Endothelial cell of umbilical vein (primary cell): ENCODE data around the gene NLRP5. TPM values are rescaled to one million over a fixed set of nuclear protein-coding genes. Genes with fewer than 3 reads are reported as not detected.

ENCODE experiments used
- BruUV-seq: library from RNA; stranded (reverse); fragments of 400-500 nt; replicated peaks from 2 replicates; lab custom pipeline; 2021; lab: Mats Ljungman, UMichigan
- CTCF ChIA-PET: fragments of 300-600, 350-600 bp; sonication (Branson Sonifier 250); formaldehyde crosslinking; loops from one replicate; lab custom pipeline; 2021; ENCODE audit warnings: antibody characterized with exemption, inconsistent platforms; lab: Charles Lee
- POLR2A ChIA-PET: fragments of 300-600, 350-600 bp; sonication (Branson Sonifier 250); formaldehyde crosslinking; loops from one replicate; lab custom pipeline; 2021; ENCODE audit warnings: antibody characterized with exemption, inconsistent platforms; lab: Charles Lee
- DNase-seq: peaks from one replicate; pipeline ENCODE4 v3.0.0-alpha.2; 2011; ENCODE audit warnings: low read depth, low spot score
- FAIRE-seq: peaks from 2 replicates; lab custom pipeline; 2011; peaks lifted over from hg19 to GRCh38; lab: Jason Lieb, UNC
- H2AFZ ChIP-seq: 2 replicates; pipeline ENCODE4 v1.6.0; 2012; ENCODE audit warnings: low read depth, low read length, control low read depth, inconsistent platforms
- H3K27ac ChIP-seq: 2 replicates; pipeline ENCODE4 v1.5.1; 2011; ENCODE audit warnings: low read depth, mild to moderate bottlenecking, control low read depth, low read length, moderate library complexity; ENCODE audit not compliant: insufficient read depth
- H3K27me3 ChIP-seq, 2 experiments: 2 replicates each; pipeline versions ENCODE4 v1.6.0 to v1.6.1; 2011; ENCODE audit warnings: low read length in 2 of 2, mixed read lengths in 1 of 2; ENCODE audit not compliant: control insufficient read depth in 2 of 2, insufficient read depth in 2 of 2
- H3K36me3 ChIP-seq, 2 experiments: 2 replicates in 1 of 2; 3 replicates in 1 of 2; pipeline ENCODE4 v1.5.1; 2011; ENCODE audit warnings: low read length in 2 of 2, mild to moderate bottlenecking in 1 of 2, moderate library complexity in 1 of 2; ENCODE audit not compliant: control insufficient read depth in 2 of 2, insufficient read depth in 2 of 2; ENCODE audit errors: extremely low read depth in 1 of 2
- H3K4me1 ChIP-seq: 3 replicates; pipeline ENCODE4 v1.5.1; 2011; ENCODE audit warnings: mild to moderate bottlenecking, low read length; ENCODE audit not compliant: control insufficient read depth, insufficient read depth; ENCODE audit errors: extremely low read depth
- H3K4me2 ChIP-seq: 2 replicates; pipeline ENCODE4 v1.6.1; 2011; ENCODE audit warnings: low read length, control low read depth, mixed read lengths; ENCODE audit not compliant: insufficient read depth
- H3K4me3 ChIP-seq, 3 experiments: fragments of 200-600 bp in 1 of 3; sonication (generic), shearing (Covaris generic) in 1 of 3; replicated peaks in 1 of 3; 2 replicates each; pipeline ENCODE4 v1.5.1; 2011 to 2016; ENCODE audit warnings: control low read depth in 3 of 3, low read length in 3 of 3, mild to moderate bottlenecking in 2 of 3, inconsistent platforms in 1 of 3, low read depth in 1 of 3, moderate library complexity in 1 of 3; ENCODE audit not compliant: insufficient read depth in 1 of 3
- H3K79me2 ChIP-seq: 2 replicates; pipeline ENCODE4 v1.6.0; 2012; ENCODE audit warnings: low read length, inconsistent platforms; ENCODE audit not compliant: control insufficient read depth, insufficient read depth
- H3K9ac ChIP-seq: replicated peaks from 2 replicates; pipeline ENCODE3; 2011; ENCODE audit warnings: low read length, control low read depth; ENCODE audit not compliant: insufficient read depth; ENCODE audit errors: extremely low read depth
- H3K9me1 ChIP-seq: replicated peaks from 3 replicates; pipeline ENCODE4 v1.6.0; 2011; ENCODE audit warnings: mild to moderate bottlenecking, low read length; ENCODE audit not compliant: control insufficient read depth, insufficient read depth; ENCODE audit errors: extremely low read depth
- H3K9me3 ChIP-seq: replicated peaks from 2 replicates; pipeline ENCODE4 v1.5.1; 2012; ENCODE audit warnings: low read length, inconsistent platforms; ENCODE audit not compliant: control insufficient read depth, insufficient read depth
- H4K20me1 ChIP-seq: replicated peaks from 2 replicates; pipeline ENCODE3; 2011; ENCODE audit warnings: mild to moderate bottlenecking, low read length; ENCODE audit not compliant: control insufficient read depth, insufficient read depth; ENCODE audit errors: extremely low read depth
- FOS ChIP-seq: IDR thresholded peaks from 2 replicates; pipeline ENCODE4 v1.6.1; 2011; ENCODE audit warnings: mild to moderate bottlenecking, low read length, moderate library complexity, borderline replicate concordance; ENCODE audit not compliant: insufficient read depth
- POLR2A ChIP-seq: IDR thresholded peaks from 2 replicates; pipeline ENCODE4 v1.6.1; 2012; ENCODE audit warnings: low read depth, mild to moderate bottlenecking, control low read depth, low read length
- POLR2AphosphoS5 ChIP-seq: IDR thresholded peaks from 2 replicates; pipeline ENCODE4 v1.6.1; 2012; ENCODE audit warnings: low read depth, mild to moderate bottlenecking, control low read depth, low read length, moderate library complexity; ENCODE audit not compliant: insufficient read depth
- dilution Hi-C: fragments of 300-500 bp; cut with MboI; formaldehyde crosslinking; loops from one replicate; pipeline ENCODE4 v1.15.0; 2019; ENCODE audit warnings: low sequenced_read_pairs; ENCODE audit not compliant: extremely low pct_ligation_motif_present
- intact Hi-C: fragments of 100-400 bp; cut with micrococcal nuclease; formaldehyde crosslinking; loops from one replicate; pipeline ENCODE4 v1.10.0; 2022
- polyA plus RNA-seq, 4 experiments: library from polyadenylated mRNA; depleted of rRNA in 3 of 4; stranded (reverse) in 3 of 4; unstranded in 1 of 4; fragments of >200 nt; gene quantifications; 2 replicates each; pipeline versions ENCODE4 v1.2.1 to v1.2.3, GENCODE V29; 2011 to 2012; ENCODE audit warnings: missing spikeins in 1 of 4
- total RNA-seq: library from RNA; stranded (reverse); gene quantifications from 2 replicates; pipeline ENCODE4 v1.2.3, GENCODE V29; 2021

The NLRP5 gene
- total and polyA plus RNA-seq, 2 donors (not counting 3 experiments of a cell fraction or from before 2014, with no cell fraction given): not detected

DNA sequence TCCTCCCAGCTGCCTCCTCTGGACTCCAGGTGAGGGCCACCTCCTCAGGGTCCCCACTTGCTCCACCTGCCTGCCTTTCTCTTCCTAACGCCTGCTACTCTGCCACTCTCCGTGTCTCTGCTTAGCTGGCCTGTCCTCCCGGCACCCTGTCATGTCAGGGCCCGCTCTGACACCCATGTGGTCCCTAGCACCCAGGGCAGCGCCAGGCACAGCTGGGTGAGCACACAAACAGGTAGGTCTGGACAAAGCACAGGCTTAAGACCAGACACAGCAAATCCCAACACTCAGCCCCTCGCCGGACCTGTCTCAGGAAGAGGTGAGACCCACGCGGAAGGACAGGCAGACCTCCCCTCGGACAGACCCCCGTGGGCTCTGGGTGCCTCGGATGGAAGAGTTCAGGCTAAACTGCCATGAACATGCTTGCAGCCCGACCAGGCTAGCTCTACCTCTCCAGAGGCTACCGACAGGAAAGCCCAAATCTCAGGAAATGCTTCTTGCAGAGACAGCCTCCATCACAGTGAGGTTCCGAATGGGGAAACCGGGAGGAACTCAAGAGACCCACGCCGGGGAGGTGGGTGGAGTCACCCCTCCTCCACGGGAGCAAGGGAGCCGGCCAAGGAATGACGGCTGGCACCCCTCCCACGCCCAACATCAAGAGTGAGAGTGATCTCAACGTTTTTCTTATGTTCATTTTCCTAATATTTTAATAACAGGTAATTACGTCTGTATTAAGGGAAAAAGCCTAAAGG, 122.0 kb downstream of the NLRP5 start:
- no peak overlapping the region for H3K27ac ChIP-seq
- ChIA-PET CTCF (interaction anchor here (0.6 to 1.2 kb wide), 3 partner anchors 12 to 81 kb away, joined by 3 to 4 read pairs (median 3); no protein-coding TSS in a partner anchor), POLR2A (interaction anchor here (0.6 kb wide), 2 partner anchors 59 to 898 kb away, joined by 3 to 5 read pairs; no protein-coding TSS in a partner anchor)
- TF ChIP-seq POLR2AphosphoS5 (no peak), POLR2A (no peak)
- H3K9me3 ChIP-seq: no peaks in the 10 kb centered on the region
- H3K79me2 ChIP-seq: peaks cover 89% of the 10 kb centered on the region
- H3K9me1 ChIP-seq: no peaks in the 10 kb centered on the region
- FAIRE-seq (no peak), DNase-seq (no peak)
- H3K4me2 ChIP-seq: no peak overlapping the region
- H3K4me3 ChIP-seq: no peak overlapping the region
- H4K20me1 ChIP-seq: no peaks in the 10 kb centered on the region
- H3K27me3 ChIP-seq: no peaks in the 10 kb centered on the region
- intact Hi-C loops (no loop called here), dilution Hi-C loops (no loop called here)
- no peaks in the 10 kb centered on the region for H3K36me3 ChIP-seq
- no TSS peak for BruUV-seq
- no peak overlapping the region for H2AFZ ChIP-seq
- peaks cover 28% of the 10 kb centered on the region for H3K4me1 ChIP-seq
- no peak overlapping the region for H3K9ac ChIP-seq

DNA sequence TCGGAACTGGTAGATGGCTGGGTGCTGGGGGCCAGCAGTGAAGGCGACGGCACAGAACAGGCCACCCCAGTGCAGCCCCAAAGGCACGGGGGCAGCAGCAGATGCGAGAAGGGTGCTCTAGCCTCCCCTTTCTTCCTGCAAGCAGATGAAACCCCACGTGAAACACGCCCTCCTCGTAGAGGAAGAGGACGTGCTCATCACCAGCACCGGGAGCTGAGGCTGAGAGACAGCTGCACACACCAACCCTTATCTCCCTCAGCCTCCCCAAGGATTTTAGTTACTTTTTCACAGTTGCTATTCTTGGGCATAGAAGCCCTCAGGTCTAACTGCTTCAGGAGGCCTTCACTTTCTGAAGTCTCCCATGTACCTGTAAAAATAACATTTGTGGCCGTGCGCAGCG, 122.7 kb downstream of the NLRP5 start:
- intact Hi-C loops: no loop called here

More for the DNA sequence above, 122.7 kb downstream of the NLRP5 start:
- peaks cover 28% of the 10 kb centered on the region for H3K4me1 ChIP-seq
- POLR2A ChIA-PET: interaction anchor here (0.6 kb wide), 1 partner anchor 899 kb away, joined by 5 read pairs; no protein-coding TSS in a partner anchor
- dilution Hi-C loops: no loop called here
- H3K9me3 ChIP-seq: no peaks in the 10 kb centered on the region
- no peak overlapping the region for H3K27ac ChIP-seq
- no TSS peak for BruUV-seq
- H3K4me2 ChIP-seq: no peak overlapping the region
- H3K9me1 ChIP-seq: no peaks in the 10 kb centered on the region
- CTCF ChIA-PET: interaction anchor here (1.5 kb wide), 1 partner anchor 62 kb away, joined by 3 read pairs; no protein-coding TSS in a partner anchor
- no peak for DNase-seq
- no peak overlapping the region for H3K4me3 ChIP-seq
- H3K36me3 ChIP-seq: no peaks in the 10 kb centered on the region
- no peaks in the 10 kb centered on the region for H3K27me3 ChIP-seq
- H3K79me2 ChIP-seq: peaks cover 94% of the 10 kb centered on the region
- no peak overlapping the region for H3K9ac ChIP-seq
- no peaks in the 10 kb centered on the region for H4K20me1 ChIP-seq
- TF ChIP-seq FOS: no peak
- FAIRE-seq: no peak
- H2AFZ ChIP-seq: no peak overlapping the region
